ENCODE data around the gene TSPAN2. TPM values are rescaled to one million over a fixed set of nuclear protein-coding genes. Genes with fewer than 3 reads are reported as not detected.

Gene TSPAN2
- total RNA-seq, 2 experiments from 2014 or later, result 0.42 to 1.2 TPM

DNA sequence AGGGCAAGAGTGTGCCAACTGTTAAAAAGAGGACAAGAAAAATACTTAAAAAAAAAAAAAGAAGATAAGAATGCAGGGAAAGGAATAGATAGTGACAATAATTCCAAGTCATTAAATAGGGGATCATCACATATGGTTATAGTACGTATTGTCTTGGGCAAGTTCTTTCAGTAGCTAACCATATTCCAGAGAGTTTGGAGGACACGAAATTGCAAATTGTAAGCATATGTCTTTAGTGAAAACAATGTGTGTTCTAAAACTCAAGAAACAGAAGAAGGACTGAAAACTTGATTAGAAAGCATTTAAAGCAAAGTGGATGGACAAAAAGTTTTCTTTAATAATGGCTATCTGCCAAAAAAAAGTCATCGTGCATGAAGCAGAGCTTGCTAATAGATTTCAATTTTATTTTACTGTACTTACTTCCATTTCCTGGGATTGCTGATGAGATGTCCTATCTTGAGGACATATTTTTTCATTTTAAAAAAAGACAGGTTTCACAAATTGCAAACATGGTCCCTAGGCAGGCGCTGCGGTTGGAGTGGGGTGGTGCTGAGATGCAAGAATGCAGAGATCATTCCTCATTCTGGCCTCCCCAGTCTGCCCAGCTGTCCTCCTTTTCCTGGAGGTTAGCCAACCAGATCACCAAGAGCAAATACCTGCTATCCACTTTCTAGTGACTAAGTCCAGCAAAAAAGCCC is 11.9 kb downstream of the TSPAN2 start:
- Mint-ChIP-seq H3K4me1 (peaks cover 2% of the 10 kb centered on the region), H3K9me3 (no peaks in the 10 kb centered on the region), H3K27ac (no peak overlapping the region), H3K36me3 (no peaks in the 10 kb centered on the region), H3K4me3 (no peak overlapping the region), H3K27me3 (peaks cover 4% of the 10 kb centered on the region)
- no peak for ATAC-seq (ENCODE audit: low read depth)
- POLR2A ChIA-PET, result no interaction called here
- DNase-seq, result no peak

DNA sequence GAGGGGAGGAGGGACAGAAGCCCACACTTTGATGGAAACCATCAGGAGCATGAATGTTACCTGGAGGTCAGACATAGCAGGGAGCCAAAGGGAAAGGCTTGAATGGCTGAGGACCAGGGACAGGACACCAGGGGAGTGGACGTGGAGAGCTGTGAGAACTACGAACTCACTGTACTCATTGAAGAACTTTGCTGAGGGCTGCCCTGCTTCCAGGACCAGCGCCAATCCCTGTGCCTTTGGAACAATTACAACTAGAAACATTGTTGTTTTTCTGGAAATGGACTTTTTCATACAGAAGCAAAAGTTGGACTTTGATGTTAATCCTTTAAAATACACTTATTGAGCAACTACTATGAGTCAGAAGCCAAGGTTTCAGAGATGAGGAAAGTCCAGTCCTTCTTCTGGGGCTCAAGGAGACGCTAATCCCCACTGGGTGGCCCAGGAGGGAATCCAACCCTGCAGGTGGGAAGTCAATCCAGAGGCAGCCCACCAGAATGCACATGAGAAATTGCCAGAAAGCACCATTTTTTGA is 12.9 kb downstream of the TSPAN2 start:
- Mint-ChIP-seq H3K36me3 (no peaks in the 10 kb centered on the region), H3K9me3 (no peaks in the 10 kb centered on the region)
- POLR2A ChIA-PET, result no interaction called here

DNA sequence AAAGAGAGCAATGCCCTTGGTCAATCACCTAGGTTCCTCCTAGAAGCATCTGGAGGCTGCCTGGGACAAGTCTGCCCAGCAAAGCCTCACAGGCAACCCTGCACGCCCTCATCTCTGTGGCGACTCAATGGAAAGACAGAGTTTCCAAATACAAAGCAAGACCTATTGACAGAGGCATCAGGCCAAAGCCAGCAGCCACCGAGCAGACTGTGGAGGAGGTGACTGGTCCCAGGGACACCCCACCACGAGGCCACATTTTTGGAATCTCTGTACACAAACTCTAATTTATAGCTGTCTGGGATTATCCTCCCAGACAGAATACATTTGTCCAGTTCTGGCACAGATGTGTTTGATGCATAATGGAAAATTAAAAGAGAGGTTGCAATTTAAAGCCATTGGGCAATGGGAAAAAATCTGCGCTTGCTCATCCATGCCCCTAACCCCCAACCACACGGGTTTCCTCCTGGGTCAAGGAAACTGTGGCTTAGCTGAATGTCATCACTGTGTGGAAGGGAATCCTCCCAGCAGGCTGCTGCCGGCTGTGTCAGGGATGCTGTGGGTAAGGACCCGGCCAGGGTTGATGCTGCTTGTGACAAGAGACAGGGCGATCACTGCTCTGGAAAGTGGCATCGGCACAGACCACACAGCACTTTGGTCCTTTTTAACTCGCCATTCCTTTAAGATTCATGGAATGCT is 14.3 kb downstream of the TSPAN2 start:
- H3K4me1 Mint-ChIP-seq, result peaks cover 2% of the 10 kb centered on the region
- no peaks in the 10 kb centered on the region for H3K9me3 Mint-ChIP-seq
- H3K36me3 Mint-ChIP-seq, result no peaks in the 10 kb centered on the region
- peaks cover 4% of the 10 kb centered on the region for H3K27me3 Mint-ChIP-seq
- no peak for DNase-seq
- H3K4me3 Mint-ChIP-seq, result no peak overlapping the region
- ATAC-seq (ENCODE audit: low read depth), result no peak
- H3K27ac Mint-ChIP-seq, result no peak overlapping the region
- POLR2A ChIA-PET, result no interaction called here

More for the DNA sequence above, 12.9 kb downstream of the TSPAN2 start:
- ATAC-seq (ENCODE audit: low read depth) (no peak), DNase-seq (no peak)
- Mint-ChIP-seq H3K27ac (no peak overlapping the region), H3K4me1 (peaks cover 2% of the 10 kb centered on the region), H3K27me3 (peaks cover 4% of the 10 kb centered on the region), H3K4me3 (no peak overlapping the region)

DNA sequence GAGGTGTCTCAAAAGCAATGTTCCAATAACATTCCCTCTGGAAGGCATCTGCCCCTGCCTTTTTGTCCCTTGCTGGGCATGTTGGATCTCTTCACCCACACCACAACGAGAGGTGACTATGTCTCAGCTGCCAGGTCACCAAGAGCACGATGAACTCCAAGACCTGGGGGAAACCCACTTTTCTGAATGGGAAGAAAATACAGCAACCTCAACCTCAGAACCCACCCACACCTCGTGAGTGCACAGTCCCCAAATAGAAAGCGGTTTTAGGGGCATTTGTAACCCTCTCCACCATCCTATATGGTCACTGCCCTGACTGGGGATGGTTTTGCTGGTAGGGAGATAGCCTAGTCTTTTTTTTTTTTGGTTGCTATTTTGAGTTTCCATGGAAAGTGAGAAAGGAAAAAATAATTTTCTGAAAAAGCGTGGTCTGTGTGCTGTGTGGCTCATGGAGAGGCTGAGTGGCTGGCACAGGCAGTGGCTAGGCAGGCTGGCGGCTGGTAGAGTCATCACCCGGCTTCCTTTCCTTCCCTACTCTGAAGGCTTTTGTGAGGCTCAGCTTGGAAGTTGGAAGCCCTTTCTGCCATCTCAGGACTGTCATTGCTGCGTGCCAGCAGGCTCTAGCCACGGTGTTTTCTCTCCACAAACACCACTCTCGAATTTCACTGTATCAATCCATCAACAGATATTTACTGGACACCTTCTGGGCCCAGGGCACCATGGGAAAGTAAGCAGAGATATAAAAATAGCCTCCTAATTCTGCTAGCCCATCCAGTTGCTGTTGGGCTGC is 15.8 kb downstream of the TSPAN2 start:
- Mint-ChIP-seq H3K9me3 (no peaks in the 10 kb centered on the region), H3K4me1 (peaks cover 2% of the 10 kb centered on the region), H3K36me3 (no peaks in the 10 kb centered on the region), H3K27me3 (peaks cover 4% of the 10 kb centered on the region), H3K4me3 (no peak overlapping the region), H3K27ac (no peak overlapping the region)
- DNase-seq, result no peak
- POLR2A ChIA-PET, result no interaction called here
- no peak for ATAC-seq (ENCODE audit: low read depth)

DNA sequence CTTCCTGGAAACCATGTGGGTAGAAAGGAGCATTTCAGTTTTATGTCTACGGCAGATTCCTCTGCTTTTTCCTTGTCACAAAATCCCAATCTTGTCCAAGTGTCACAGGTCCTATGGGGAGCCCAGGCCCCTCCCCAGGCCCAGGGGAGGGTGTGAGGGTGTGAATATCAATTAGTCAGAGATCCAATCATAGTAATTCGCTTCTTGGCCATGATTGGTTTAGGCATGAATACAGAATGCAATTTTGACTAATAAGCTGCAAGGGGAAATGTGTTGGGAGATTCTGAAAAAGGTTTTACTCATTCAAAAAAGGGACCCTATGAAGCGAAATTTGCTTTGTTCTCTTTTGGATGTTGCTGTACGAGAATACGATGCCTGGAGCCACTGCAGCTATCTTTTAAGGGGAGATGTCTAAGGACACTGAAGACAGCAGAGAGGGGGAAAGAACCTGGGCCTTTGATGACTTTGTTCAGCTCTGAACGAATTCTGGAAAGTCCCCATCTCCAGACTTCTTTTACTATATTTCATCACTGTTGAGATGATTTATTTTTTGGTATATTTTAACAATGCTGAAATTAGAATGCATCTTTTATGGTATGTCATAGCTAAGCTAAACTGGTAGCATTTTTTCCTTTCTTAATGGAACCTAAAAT is 18.2 kb downstream of the TSPAN2 start:
- POLR2A ChIA-PET, result no interaction called here
- Mint-ChIP-seq H3K4me1 (peaks cover 1% of the 10 kb centered on the region), H3K36me3 (no peaks in the 10 kb centered on the region), H3K27ac (no peak overlapping the region), H3K4me3 (no peak overlapping the region), H3K9me3 (no peaks in the 10 kb centered on the region), H3K27me3 (peaks cover 4% of the 10 kb centered on the region)
- ATAC-seq (ENCODE audit: low read depth) (no peak), DNase-seq (no peak)

DNA sequence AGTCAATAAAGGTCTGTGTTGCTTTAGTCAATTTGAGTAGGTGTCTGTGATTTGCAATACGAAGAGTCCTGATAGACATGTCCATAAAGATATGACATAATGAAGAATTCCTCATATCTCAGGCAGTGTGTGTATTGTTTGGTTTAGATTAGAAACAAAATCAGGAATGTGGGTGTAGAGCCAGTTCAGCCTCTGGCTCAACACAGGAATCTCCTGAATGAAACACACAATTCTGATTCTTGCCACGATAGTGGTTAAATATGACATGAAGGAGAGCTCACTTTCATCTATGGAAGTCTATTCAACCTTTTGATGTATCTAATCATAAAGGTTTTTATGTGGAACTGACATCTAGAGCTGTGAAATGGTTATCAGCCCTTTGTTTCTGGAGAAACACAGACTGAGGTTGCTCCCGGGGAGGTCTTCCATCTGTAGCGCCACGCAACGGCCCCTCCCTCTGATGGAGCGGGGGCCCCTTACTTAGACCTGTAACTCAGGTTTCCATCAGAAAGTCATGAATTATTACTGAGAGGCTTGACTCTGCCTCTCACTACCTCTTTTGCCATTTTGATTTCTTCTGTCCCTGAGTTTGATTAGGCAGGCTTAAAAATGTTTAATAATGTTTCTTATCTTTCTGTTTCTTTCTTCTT is 19.5 kb downstream of the TSPAN2 start:
- Mint-ChIP-seq H3K4me3 (no peak overlapping the region), H3K9me3 (no peaks in the 10 kb centered on the region), H3K27me3 (peaks cover 4% of the 10 kb centered on the region), H3K36me3 (no peaks in the 10 kb centered on the region), H3K4me1 (peaks cover 1% of the 10 kb centered on the region), H3K27ac (no peak overlapping the region)
- no peak for DNase-seq
- no peak for ATAC-seq (ENCODE audit: low read depth)
- POLR2A ChIA-PET, result no interaction called here

DNA sequence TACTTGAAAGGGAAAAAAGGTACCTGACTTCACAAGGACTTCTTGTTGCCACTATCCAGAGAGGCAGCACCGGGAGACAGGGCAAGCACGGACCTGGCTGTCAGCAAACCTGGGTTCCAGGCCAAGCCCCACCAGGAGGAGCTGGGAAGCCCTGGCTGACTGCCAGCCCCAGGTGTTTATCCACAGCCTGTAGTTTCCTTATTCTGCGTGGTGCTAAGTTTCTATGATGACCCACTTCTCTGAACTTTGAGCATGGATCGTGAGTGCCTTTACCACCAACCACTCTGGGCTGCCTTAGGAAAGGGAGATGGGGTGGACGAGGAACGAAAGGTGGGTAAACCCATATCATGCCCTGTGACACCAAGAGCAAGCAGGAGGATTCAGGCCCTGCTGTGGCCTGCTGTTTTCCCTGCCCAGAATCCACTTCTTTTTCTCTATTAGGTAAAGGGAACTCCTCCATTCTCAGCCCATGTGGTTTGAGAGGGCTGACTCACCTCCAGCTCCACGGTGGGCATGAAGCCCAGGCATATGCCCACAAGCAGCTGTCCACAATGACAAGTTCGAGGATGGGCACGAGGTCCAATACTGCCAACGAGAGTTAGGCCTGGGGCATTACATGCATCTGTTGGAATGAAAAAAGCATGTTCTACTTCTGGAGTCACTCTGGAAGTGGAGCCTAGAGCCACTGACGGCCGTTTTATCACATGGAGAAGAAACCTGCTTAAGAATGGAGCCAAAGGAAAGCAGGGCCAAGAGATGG is 20.3 kb downstream of the TSPAN2 start:
- DNase-seq (no peak), ATAC-seq (ENCODE audit: low read depth) (no peak)
- POLR2A ChIA-PET, result no interaction called here
- Mint-ChIP-seq H3K27me3 (no peaks in the 10 kb centered on the region), H3K4me1 (peaks cover 2% of the 10 kb centered on the region), H3K4me3 (no peak overlapping the region), H3K9me3 (no peaks in the 10 kb centered on the region), H3K36me3 (no peaks in the 10 kb centered on the region), H3K27ac (no peak overlapping the region)

DNA sequence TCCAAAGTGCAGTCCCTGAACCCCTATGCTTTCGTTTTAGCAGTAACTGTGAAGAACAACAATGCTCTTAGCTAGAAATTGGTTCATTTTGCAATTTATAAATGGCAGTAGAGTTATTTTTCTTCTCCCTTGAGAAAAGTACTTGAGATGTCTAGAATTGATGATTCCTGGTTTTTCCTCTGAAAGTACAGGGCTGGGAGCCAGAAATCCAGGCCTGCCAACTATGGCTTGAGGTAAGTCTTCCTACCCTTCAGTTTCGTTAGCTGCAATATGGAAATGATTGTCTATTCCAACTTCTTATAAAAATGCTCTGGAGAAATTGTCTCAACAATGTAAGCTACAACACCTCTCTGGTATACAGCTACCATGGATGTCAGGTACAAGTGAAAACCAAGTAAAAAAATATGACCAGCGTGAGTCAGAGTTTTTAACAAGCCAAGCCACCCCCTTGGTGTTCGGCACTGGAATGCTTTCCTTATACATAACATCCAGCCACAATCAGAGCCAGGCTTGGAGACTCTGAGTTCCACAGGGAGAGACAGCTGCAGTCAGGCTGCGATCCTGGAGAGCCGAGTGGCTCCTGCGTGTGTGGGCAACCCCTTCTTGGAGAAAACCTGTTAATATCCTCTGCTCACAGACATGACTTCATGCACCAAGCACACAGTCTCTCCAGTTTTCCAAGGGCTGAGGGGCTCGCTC is 22.0 kb downstream of the TSPAN2 start:
- POLR2A ChIA-PET, result no interaction called here
- Mint-ChIP-seq H3K27ac (no peak overlapping the region), H3K9me3 (peaks cover 2% of the 10 kb centered on the region), H3K4me3 (no peak overlapping the region), H3K27me3 (no peaks in the 10 kb centered on the region), H3K4me1 (peaks cover 16% of the 10 kb centered on the region), H3K36me3 (no peaks in the 10 kb centered on the region)
- DNase-seq (no peak), ATAC-seq (ENCODE audit: low read depth) (no peak)

DNA sequence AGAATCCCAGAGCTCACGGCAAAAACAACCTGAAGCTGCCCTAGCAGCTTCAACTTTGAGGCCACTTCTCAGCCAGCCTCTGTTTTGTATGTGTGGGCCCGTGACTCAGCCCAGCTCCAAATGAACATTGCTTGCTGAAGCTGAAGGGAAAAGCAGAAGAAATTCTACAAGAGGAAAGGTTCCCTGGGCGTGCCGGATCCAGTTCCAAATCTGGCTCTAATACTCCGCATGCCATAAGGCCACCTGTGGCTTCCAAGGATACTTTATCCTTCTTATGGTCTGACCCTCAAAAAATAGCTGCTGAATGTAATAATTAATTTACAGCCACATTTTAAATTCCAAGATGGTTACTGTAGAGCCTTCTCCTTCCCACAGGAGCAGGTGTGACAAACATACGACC is 24.3 kb downstream of the TSPAN2 start:
- Mint-ChIP-seq H3K27ac (no peak overlapping the region), H3K36me3 (no peaks in the 10 kb centered on the region), H3K27me3 (no peaks in the 10 kb centered on the region), H3K4me3 (no peak overlapping the region), H3K9me3 (peaks cover 2% of the 10 kb centered on the region), H3K4me1 (peaks cover 20% of the 10 kb centered on the region)
- POLR2A ChIA-PET, result no interaction called here
- no peak for DNase-seq
- ATAC-seq (ENCODE audit: low read depth), result no peak

DNA sequence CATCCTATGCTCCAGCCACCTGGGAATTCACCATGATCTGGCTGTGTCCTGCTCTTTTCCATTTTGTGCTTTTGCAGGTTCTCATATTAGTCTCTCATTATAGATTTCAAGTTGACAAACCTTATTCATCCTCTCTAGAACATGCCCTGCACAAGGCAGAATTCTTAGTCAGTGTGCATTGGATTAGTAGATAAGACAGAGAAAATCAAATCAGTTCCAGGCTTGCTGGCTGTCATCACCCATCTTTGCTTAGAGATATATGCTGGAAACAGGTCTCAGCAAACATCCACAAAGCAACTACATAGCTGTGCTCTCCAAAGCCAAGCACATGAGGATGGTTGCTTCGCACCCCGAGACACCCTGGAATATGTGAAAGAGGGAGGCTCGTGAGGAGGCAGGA is 24.8 kb downstream of the TSPAN2 start:
- Mint-ChIP-seq H3K27ac (no peak overlapping the region), H3K4me3 (no peak overlapping the region), H3K9me3 (peaks cover 2% of the 10 kb centered on the region), H3K36me3 (no peaks in the 10 kb centered on the region), H3K27me3 (no peaks in the 10 kb centered on the region), H3K4me1 (peaks cover 20% of the 10 kb centered on the region)
- POLR2A ChIA-PET, result no interaction called here
- DNase-seq (no peak), ATAC-seq (ENCODE audit: low read depth) (no peak)

DNA sequence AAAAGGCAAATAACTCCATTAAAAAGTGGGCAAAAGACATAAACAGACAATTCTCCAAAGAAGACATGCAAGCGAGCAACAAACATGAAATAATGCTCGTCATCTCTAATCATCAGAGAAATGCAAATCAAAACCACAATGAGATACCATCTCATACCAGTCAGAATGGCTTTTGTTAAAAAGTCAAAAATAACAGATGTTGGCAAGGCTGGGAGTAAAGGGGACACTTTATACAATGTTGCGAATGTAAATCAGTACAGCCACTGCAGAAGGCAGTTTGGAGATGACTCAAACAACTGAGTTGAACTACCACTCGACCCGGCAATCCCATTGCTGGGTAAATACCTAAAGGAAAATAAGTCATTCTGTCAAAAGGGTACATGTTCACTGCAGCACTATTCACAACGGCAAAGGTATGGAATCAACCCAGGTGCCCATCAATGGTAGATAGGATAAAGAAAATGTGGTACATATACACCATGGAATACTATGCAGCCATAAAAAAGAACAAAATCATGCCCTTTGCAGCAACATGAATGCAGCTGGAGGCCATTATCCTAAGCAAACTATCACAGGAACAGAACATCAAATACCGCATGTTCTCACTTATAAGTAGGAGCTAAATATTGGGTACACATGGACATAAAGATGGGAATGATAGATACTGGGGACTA is 25.9 kb downstream of the TSPAN2 start:
- H3K36me3 Mint-ChIP-seq, result no peaks in the 10 kb centered on the region
- H3K9me3 Mint-ChIP-seq, result peaks cover 2% of the 10 kb centered on the region
- peak overlapping the region; percentile 26 for H3K27ac Mint-ChIP-seq
- H3K27me3 Mint-ChIP-seq, result peaks cover 3% of the 10 kb centered on the region
- peaks cover 20% of the 10 kb centered on the region for H3K4me1 Mint-ChIP-seq
- DNase-seq (no peak), ATAC-seq (ENCODE audit: low read depth) (peak; percentile 13)
- H3K4me3 Mint-ChIP-seq, result peak overlapping the region; percentile 28
- POLR2A ChIA-PET, result interaction anchor here (1.2 kb wide), 1 partner anchor 36 kb away, joined by 3 read pairs; no protein-coding TSS in a partner anchor
